Endothelial cell of umbilical vein (primary cell): Measurements from ENCODE around the gene STAT2. TPM values are rescaled to one million over a fixed set of nuclear protein-coding genes. Genes with fewer than 3 reads are reported as not detected.
A peak's percentile ranks its signal among the peaks of the same experiment; 100 is the strongest.

ENCODE experiments used
- BruUV-seq: library from RNA; stranded (reverse); fragments of 400-500 nt; replicated peaks from 2 replicates; lab custom pipeline; 2021; lab: Mats Ljungman, UMichigan
- CTCF ChIA-PET: fragments of 300-600, 350-600 bp; sonication (Branson Sonifier 250); formaldehyde crosslinking; loops from one replicate; lab custom pipeline; 2021; ENCODE audit warnings: antibody characterized with exemption, inconsistent platforms; lab: Charles Lee
- POLR2A ChIA-PET: fragments of 300-600, 350-600 bp; sonication (Branson Sonifier 250); formaldehyde crosslinking; loops from one replicate; lab custom pipeline; 2021; ENCODE audit warnings: antibody characterized with exemption, inconsistent platforms; lab: Charles Lee
- DNase-seq: peaks from one replicate; pipeline ENCODE4 v3.0.0-alpha.2; 2011; ENCODE audit warnings: low read depth, low spot score
- FAIRE-seq: peaks from 2 replicates; lab custom pipeline; 2011; peaks lifted over from hg19 to GRCh38; lab: Jason Lieb, UNC
- H2AFZ ChIP-seq: 2 replicates; pipeline ENCODE4 v1.6.0; 2012; ENCODE audit warnings: low read depth, low read length, control low read depth, inconsistent platforms
- H3K27ac ChIP-seq: 2 replicates; pipeline ENCODE4 v1.5.1; 2011; ENCODE audit warnings: low read depth, mild to moderate bottlenecking, control low read depth, low read length, moderate library complexity; ENCODE audit not compliant: insufficient read depth
- H3K27me3 ChIP-seq, 2 experiments: 2 replicates each; pipeline versions ENCODE4 v1.6.0 to v1.6.1; 2011; ENCODE audit warnings: low read length in 2 of 2, mixed read lengths in 1 of 2; ENCODE audit not compliant: control insufficient read depth in 2 of 2, insufficient read depth in 2 of 2
- H3K36me3 ChIP-seq, 2 experiments: 2 replicates in 1 of 2; 3 replicates in 1 of 2; pipeline ENCODE4 v1.5.1; 2011; ENCODE audit warnings: low read length in 2 of 2, mild to moderate bottlenecking in 1 of 2, moderate library complexity in 1 of 2; ENCODE audit not compliant: control insufficient read depth in 2 of 2, insufficient read depth in 2 of 2; ENCODE audit errors: extremely low read depth in 1 of 2
- H3K4me1 ChIP-seq: 3 replicates; pipeline ENCODE4 v1.5.1; 2011; ENCODE audit warnings: mild to moderate bottlenecking, low read length; ENCODE audit not compliant: control insufficient read depth, insufficient read depth; ENCODE audit errors: extremely low read depth
- H3K4me2 ChIP-seq: 2 replicates; pipeline ENCODE4 v1.6.1; 2011; ENCODE audit warnings: low read length, control low read depth, mixed read lengths; ENCODE audit not compliant: insufficient read depth
- H3K4me3 ChIP-seq, 3 experiments: fragments of 200-600 bp in 1 of 3; sonication (generic), shearing (Covaris generic) in 1 of 3; replicated peaks in 1 of 3; 2 replicates each; pipeline ENCODE4 v1.5.1; 2011 to 2016; ENCODE audit warnings: control low read depth in 3 of 3, low read length in 3 of 3, mild to moderate bottlenecking in 2 of 3, inconsistent platforms in 1 of 3, low read depth in 1 of 3, moderate library complexity in 1 of 3; ENCODE audit not compliant: insufficient read depth in 1 of 3
- H3K79me2 ChIP-seq: 2 replicates; pipeline ENCODE4 v1.6.0; 2012; ENCODE audit warnings: low read length, inconsistent platforms; ENCODE audit not compliant: control insufficient read depth, insufficient read depth
- H3K9ac ChIP-seq: replicated peaks from 2 replicates; pipeline ENCODE3; 2011; ENCODE audit warnings: low read length, control low read depth; ENCODE audit not compliant: insufficient read depth; ENCODE audit errors: extremely low read depth
- H3K9me1 ChIP-seq: replicated peaks from 3 replicates; pipeline ENCODE4 v1.6.0; 2011; ENCODE audit warnings: mild to moderate bottlenecking, low read length; ENCODE audit not compliant: control insufficient read depth, insufficient read depth; ENCODE audit errors: extremely low read depth
- H3K9me3 ChIP-seq: replicated peaks from 2 replicates; pipeline ENCODE4 v1.5.1; 2012; ENCODE audit warnings: low read length, inconsistent platforms; ENCODE audit not compliant: control insufficient read depth, insufficient read depth
- H4K20me1 ChIP-seq: replicated peaks from 2 replicates; pipeline ENCODE3; 2011; ENCODE audit warnings: mild to moderate bottlenecking, low read length; ENCODE audit not compliant: control insufficient read depth, insufficient read depth; ENCODE audit errors: extremely low read depth
- EZH2 ChIP-seq: IDR thresholded peaks from 2 replicates; pipeline ENCODE4 v1.6.1; 2012; ENCODE audit warnings: borderline replicate concordance, low read depth, mild to moderate bottlenecking, moderate library complexity, low read length, inconsistent platforms; ENCODE audit not compliant: severe bottlenecking
- FOS ChIP-seq: IDR thresholded peaks from 2 replicates; pipeline ENCODE4 v1.6.1; 2011; ENCODE audit warnings: mild to moderate bottlenecking, low read length, moderate library complexity, borderline replicate concordance; ENCODE audit not compliant: insufficient read depth
- GATA2 ChIP-seq: IDR thresholded peaks from 2 replicates; pipeline ENCODE4 v1.7.0; 2011; ENCODE audit warnings: low read depth, mild to moderate bottlenecking, moderate library complexity, mixed read lengths, low read length; ENCODE audit not compliant: insufficient read length, insufficient read depth
- JUN ChIP-seq: IDR thresholded peaks from 2 replicates; pipeline ENCODE4 v1.6.1; 2011; ENCODE audit warnings: borderline replicate concordance, low read depth; ENCODE audit not compliant: insufficient read length, insufficient read depth
- dilution Hi-C: fragments of 300-500 bp; cut with MboI; formaldehyde crosslinking; loops from one replicate; pipeline ENCODE4 v1.15.0; 2019; ENCODE audit warnings: low sequenced_read_pairs; ENCODE audit not compliant: extremely low pct_ligation_motif_present
- intact Hi-C: fragments of 100-400 bp; cut with micrococcal nuclease; formaldehyde crosslinking; loops from one replicate; pipeline ENCODE4 v1.10.0; 2022
- polyA plus RNA-seq, 4 experiments: library from polyadenylated mRNA; depleted of rRNA in 3 of 4; stranded (reverse) in 3 of 4; unstranded in 1 of 4; fragments of >200 nt; gene quantifications; 2 replicates each; pipeline versions ENCODE4 v1.2.1 to v1.2.3, GENCODE V29; 2011 to 2012; ENCODE audit warnings: missing spikeins in 1 of 4
- total RNA-seq: library from RNA; stranded (reverse); gene quantifications from 2 replicates; pipeline ENCODE4 v1.2.3, GENCODE V29; 2021
- TF ChIP-seq, protein P1 (sequence below), 2 donors: IDR thresholded peaks; 1 replicate in 1 of 2; 2 replicates in 1 of 2; pipeline ENCODE4 v1.5.1; 2011; ENCODE audit warnings: low read length in 2 of 2, mild to moderate bottlenecking in 2 of 2, moderate library complexity in 2 of 2, control low read depth in 1 of 2, inconsistent platforms in 1 of 2, low read depth in 1 of 2; ENCODE audit not compliant: insufficient read depth in 1 of 2; ENCODE audit errors: extremely low read depth in 1 of 2

The STAT2 gene
- total and polyA plus RNA-seq, 2 donors (not counting 3 experiments of a cell fraction or from before 2014, with no cell fraction given): 62.8 to 66.5 TPM

DNA sequence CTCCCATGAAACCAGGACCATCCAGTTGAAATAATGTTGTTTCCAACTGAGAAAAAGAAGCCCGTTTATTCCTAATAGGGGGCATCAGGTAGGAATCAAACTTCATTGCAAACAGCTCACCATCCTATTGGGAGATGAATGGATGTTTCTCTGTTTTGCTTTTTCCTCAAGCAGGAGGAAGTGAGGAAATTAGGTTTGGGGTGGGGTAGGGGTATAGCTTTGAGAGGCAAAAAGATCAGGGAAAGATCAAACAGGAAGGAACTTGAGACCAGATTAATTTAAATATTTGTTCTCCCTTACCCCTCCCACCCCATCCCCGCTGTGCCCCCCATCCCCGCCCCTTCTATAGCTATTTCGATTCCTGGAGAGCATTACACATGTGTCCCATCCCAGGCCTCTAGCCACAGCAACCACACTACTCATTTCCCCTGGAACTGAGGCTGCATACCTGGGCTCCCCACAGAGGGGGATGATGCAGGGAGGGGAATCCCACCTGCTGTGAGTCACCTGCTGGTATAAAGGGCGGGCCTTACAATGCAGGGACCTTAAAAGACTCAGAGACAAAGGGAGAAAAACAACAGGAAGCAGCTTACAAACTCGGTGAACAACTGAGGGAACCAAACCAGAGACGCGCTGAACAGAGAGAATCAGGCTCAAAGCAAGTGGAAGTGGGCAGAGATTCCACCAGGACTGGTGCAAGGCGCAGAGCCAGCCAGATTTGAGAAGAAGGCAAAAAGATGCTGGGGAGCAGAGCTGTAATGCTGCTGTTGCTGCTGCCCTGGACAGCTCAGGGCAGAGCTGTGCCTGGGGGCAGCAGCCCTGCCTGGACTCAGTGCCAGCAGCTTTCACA lies 21.4 kb downstream of the STAT2 start, which contains the start of gene IL23A:
TSS of gene IL23A (plus strand) at position 577 of the 850 bp plus-strand sequence. CDS start at position 738, 161 bp downstream.
- H3K79me2 ChIP-seq: no peaks in the 10 kb centered on the region
- no peak for TF ChIP-seq GATA2
- no peak for TF ChIP-seq EZH2
- no peak for TF ChIP-seq FOS
- TF ChIP-seq, protein P1, sequence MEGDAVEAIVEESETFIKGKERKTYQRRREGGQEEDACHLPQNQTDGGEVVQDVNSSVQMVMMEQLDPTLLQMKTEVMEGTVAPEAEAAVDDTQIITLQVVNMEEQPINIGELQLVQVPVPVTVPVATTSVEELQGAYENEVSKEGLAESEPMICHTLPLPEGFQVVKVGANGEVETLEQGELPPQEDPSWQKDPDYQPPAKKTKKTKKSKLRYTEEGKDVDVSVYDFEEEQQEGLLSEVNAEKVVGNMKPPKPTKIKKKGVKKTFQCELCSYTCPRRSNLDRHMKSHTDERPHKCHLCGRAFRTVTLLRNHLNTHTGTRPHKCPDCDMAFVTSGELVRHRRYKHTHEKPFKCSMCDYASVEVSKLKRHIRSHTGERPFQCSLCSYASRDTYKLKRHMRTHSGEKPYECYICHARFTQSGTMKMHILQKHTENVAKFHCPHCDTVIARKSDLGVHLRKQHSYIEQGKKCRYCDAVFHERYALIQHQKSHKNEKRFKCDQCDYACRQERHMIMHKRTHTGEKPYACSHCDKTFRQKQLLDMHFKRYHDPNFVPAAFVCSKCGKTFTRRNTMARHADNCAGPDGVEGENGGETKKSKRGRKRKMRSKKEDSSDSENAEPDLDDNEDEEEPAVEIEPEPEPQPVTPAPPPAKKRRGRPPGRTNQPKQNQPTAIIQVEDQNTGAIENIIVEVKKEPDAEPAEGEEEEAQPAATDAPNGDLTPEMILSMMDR (IDR thresholded peaks at IDR 0.05; ENCODE audit: extremely low read depth in 1 of 2, insufficient read depth in 1 of 2, low read depth in 1 of 2, low read length in 2 of 2): no peak
- TF ChIP-seq JUN: no peak
- DNase-seq (peak; percentile 23), FAIRE-seq (no peak)
- no peaks in the 10 kb centered on the region for H3K9me1 ChIP-seq
- no peak within 1 kb of the TSS for H3K27ac ChIP-seq
- dilution Hi-C loops (no loop called here), intact Hi-C loops (no loop called here)
- no peaks in the 10 kb centered on the region for H4K20me1 ChIP-seq
- no TSS peak for BruUV-seq
- no peak within 1 kb of the TSS for H3K9ac ChIP-seq
- H3K4me3 ChIP-seq: no peak within 1 kb of the TSS
- H3K4me1 ChIP-seq: peaks cover 7% of the 10 kb centered on the region
- peaks cover 4 to 13% of the 10 kb centered on the region in 2 experiments for H3K36me3 ChIP-seq
- no peak within 1 kb of the TSS for H3K4me2 ChIP-seq
- ChIA-PET CTCF (interaction anchor here (0.9 to 1.3 kb wide), 4 partner anchors 12 to 126 kb away, joined by 3 to 4 read pairs (median 3); partner anchors contain the start of gene CNPY2), POLR2A (no interaction called here)
- no peaks in the 10 kb centered on the region for H3K9me3 ChIP-seq
- no peaks in the 10 kb centered on the region for H3K27me3 ChIP-seq
- peak within 1 kb of the TSS; percentile 28 for H2AFZ ChIP-seq
